ENCODE data around the gene PRAF2. TPM values are rescaled to one million over a fixed set of nuclear protein-coding genes. Genes with fewer than 3 reads are reported as not detected.

Gene PRAF2
- total and polyA plus RNA-seq, 9 of the 15 experiments (the other 6 are each of a cell fraction or from before 2014, with no cell fraction given), result 0.24 to 5.7 (median 2.0) TPM

- 60% methylated on average over 7 of the region's 7 CpGs for WGBS (ENCODE audit: insufficient coverage, low coverage, missing lambda C conversion rate)
- H3K4me2 ChIP-seq (ENCODE audit: insufficient read depth, low read length), result no peak overlapping the region
- H3K9me3 ChIP-seq (replicated peaks; ENCODE audit: control insufficient read depth, insufficient read depth, low read depth, low read length), result no peaks in the 10 kb centered on the region
- in situ Hi-C loops (cut with MboI) (no loop called here), intact Hi-C loops (cut with micrococcal nuclease) (no loop called here)
- TF ChIP-seq RBM25 (IDR thresholded peaks at IDR 0.05; ENCODE audit: low read depth, low read length, severe bottlenecking), result peak; percentile 35
- TF ChIP-seq TFE3 (CRISPR knock-in tag; IDR thresholded peaks at IDR 0.05), result no peak
- no peaks in the 10 kb centered on the region for H3K79me2 ChIP-seq (ENCODE audit: control insufficient read depth, insufficient read depth, low read length)
- H3K9me1 ChIP-seq (ENCODE audit: control insufficient read depth, insufficient read depth, low read length), result no peaks in the 10 kb centered on the region
- CTCF ChIA-PET (ENCODE audit: low intra/inter-chr PET ratio), result no interaction called here
- FAIRE-seq (no peak), ATAC-seq (no peak), DNase-seq (ENCODE audit: extremely low read depth in 1 of 4, low spot score in 3 of 4) (no peak)
- H4K20me1 ChIP-seq (replicated peaks; ENCODE audit: control insufficient read depth, insufficient read depth, low read length), result no peaks in the 10 kb centered on the region
- POLR2A ChIA-PET, result interaction anchor here (1.6 kb wide), 1 partner anchor 59 kb away, joined by 4 read pairs; the partner anchor contains the start of gene GRIPAP1
- no peak overlapping the region for H3K4me3 ChIP-seq
- H3K27ac ChIP-seq (ENCODE audit: extremely low read depth, low read depth, low read length), result no peak overlapping the region
- H3K4me1 ChIP-seq (replicated peaks in 1 of 2; ENCODE audit: control insufficient read depth in 2 of 2, insufficient read depth in 2 of 2, low read length in 2 of 2), result peaks cover 0 to 17% of the 10 kb centered on the region in 2 experiments; a peak in 3 of 5 replicates
- no peak overlapping the region for H3K9ac ChIP-seq (ENCODE audit: insufficient read depth in 1 of 2, low read depth in 2 of 2, low read length in 2 of 2)
- BruUV-seq (replicated peaks), result no TSS peak
- H3K27me3 ChIP-seq (ENCODE audit: control insufficient read depth in 2 of 2, insufficient read depth in 2 of 2, low read length in 2 of 2), result no peaks in the 10 kb centered on the region
- no peaks in the 10 kb centered on the region for H3K36me3 ChIP-seq (ENCODE audit: control insufficient read depth, insufficient read depth, low read length)
- no peak overlapping the region for H2AFZ ChIP-seq (ENCODE audit: low read depth, low read length)
Measured at GRCh38 chrX:49061490-49061889, 12.3 kb downstream of the PRAF2 start.

- Histone ChIP-seq H3K36me3 (ENCODE audit: control insufficient read depth, insufficient read depth, low read length) (no peaks in the 10 kb centered on the region), H2AFZ (ENCODE audit: low read depth, low read length) (no peak overlapping the region), H3K79me2 (ENCODE audit: control insufficient read depth, insufficient read depth, low read length) (no peaks in the 10 kb centered on the region), H3K4me2 (ENCODE audit: insufficient read depth, low read length) (no peak overlapping the region), H4K20me1 (replicated peaks; ENCODE audit: control insufficient read depth, insufficient read depth, low read length) (no peaks in the 10 kb centered on the region), H3K4me3 (no peak overlapping the region), H3K9ac (ENCODE audit: insufficient read depth in 1 of 2, low read depth in 2 of 2, low read length in 2 of 2) (no peak overlapping the region), H3K9me1 (ENCODE audit: control insufficient read depth, insufficient read depth, low read length) (no peaks in the 10 kb centered on the region), H3K4me1 (replicated peaks in 1 of 2; ENCODE audit: control insufficient read depth in 2 of 2, insufficient read depth in 2 of 2, low read length in 2 of 2) (peaks cover 0 to 17% of the 10 kb centered on the region in 2 experiments; a peak in 3 of 5 replicates), H3K9me3 (replicated peaks; ENCODE audit: control insufficient read depth, insufficient read depth, low read depth, low read length) (no peaks in the 10 kb centered on the region), H3K27ac (ENCODE audit: extremely low read depth, low read depth, low read length) (no peak overlapping the region), H3K27me3 (ENCODE audit: control insufficient read depth in 2 of 2, insufficient read depth in 2 of 2, low read length in 2 of 2) (no peaks in the 10 kb centered on the region)
- DNase-seq (ENCODE audit: extremely low read depth in 1 of 4, low spot score in 3 of 4) (no peak), FAIRE-seq (no peak), ATAC-seq (no peak)
- no TSS peak for BruUV-seq (replicated peaks)
- CTCF ChIA-PET (ENCODE audit: low intra/inter-chr PET ratio), result no interaction called here
- intact Hi-C loops (cut with micrococcal nuclease), result no loop called here
- POLR2A ChIA-PET, result interaction anchor here (0.5 to 1.6 kb wide), 2 partner anchors 59 to 91 kb away, joined by 3 to 4 read pairs; partner anchors contain the start of gene GRIPAP1
- WGBS (ENCODE audit: insufficient coverage, low coverage, missing lambda C conversion rate), result 50% methylated on average over 2 of the region's 3 CpGs
- in situ Hi-C loops (cut with MboI), result no loop called here
- TF ChIP-seq TFAP4 (CRISPR knock-in tag; IDR thresholded peaks at IDR 0.05; ENCODE audit: borderline replicate concordance), result 0 out of 2 replicates have a peak, but pooled peaks have one; percentile 25
- peak; percentile 44 for TF ChIP-seq PRDM10 (IDR thresholded peaks at IDR 0.05; ENCODE audit: partially characterized antibody)
Measured at GRCh38 chrX:49060914-49061313, 12.9 kb downstream of the PRAF2 start.
